ENCODE measurements around the gene GALNT16.

GALNT16 gene

GRCh38 chr14:69401841-69402240 is 141.9 kb downstream of the GALNT16 start:
- DNase-seq: no peak

DNA sequence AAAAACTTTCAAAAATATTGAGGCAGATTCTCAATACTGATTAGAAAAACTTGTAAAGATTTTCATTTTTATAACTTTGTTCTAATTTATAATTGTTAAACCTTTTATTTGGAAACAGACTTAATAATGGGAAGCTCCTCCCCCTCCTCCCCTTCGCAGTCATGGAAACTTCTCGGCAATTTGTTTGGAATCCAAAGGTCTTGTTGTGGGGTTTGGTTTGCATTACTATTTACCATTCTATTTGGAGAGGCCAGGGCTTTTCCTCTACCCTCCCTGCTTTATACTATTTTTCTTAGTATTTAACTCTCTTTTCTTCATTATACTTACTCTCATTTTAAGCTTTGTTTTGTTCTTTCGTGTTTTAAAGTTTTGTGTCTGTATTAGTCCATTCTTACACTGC is 144.5 kb downstream of the GALNT16 start:
- DNase-seq: no peak

- DNase-seq: no peak
These were observed 144.9 kb downstream of the GALNT16 start for GRCh38 chr14:69404883-69405282.

GRCh38 chr14:69405762-69406161 is 145.8 kb downstream of the GALNT16 start:
- DNase-seq: no peak
